UCSD-AML1 (cell line): ENCODE measurements around the gene FAAH.

Experiments
- DNase-seq: peaks from one replicate; lab custom pipeline; 2025; ENCODE audit not compliant: unreplicated experiment; lab: John Stamatoyannopoulos, UW

FAAH gene

DNA sequence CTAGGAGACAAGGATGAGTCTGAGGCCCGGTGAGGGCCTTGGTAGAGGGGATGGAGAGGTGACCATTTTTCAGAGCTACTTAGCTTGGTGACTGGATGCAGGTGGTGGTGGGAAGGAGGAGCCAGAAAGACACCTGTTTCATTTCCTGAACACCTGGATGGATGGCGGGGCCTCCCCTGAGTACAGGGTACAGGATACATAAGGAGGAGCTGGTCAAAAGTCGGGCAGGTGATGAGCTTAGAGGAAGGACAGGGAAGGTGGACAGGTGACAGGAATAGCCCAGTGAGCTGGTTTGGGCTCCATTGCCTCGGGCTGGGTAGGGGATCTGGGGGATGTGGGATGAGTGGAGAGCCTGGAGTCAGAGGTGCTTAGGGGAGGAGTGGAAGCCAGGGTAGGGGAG, 6.3 kb downstream of the FAAH start:
- DNase-seq: no peak

DNA sequence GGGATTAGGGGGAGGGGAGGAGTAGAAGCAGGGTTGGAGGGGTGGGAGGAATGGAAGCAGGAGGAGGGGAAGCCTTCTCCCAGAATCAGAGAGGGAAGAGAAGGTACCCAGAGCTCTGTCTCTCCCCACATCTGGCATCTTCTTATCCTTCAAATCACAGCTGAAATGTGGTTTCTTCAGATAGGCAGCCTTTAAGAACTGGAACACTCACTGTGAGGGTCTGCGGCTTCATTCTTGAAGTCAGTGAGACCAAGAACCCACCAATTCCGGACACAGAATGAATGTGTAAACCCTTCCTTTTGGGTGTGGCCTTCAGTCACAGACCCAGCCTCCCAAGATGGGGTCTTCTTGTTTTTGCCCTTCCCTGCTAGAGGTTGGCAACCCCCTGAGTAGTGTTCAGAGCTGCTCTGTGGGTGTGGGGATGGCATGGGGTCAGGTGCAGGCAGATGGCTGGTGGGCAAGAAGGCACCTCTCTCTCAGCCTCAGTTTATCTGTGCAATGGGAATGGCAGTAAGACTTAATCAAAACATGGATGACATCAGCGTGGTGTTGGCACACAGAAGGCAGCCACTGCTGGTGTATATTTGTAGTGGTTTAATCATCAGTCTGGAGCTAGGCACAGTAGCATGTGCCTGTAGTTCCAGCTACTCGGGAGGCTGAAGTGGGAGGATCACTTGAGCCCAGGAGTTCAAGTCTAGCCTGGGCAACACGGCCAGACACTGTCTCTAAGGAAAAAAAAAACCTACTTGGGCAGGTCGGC, 7.2 kb downstream of the FAAH start:
- no peak for DNase-seq

DNA sequence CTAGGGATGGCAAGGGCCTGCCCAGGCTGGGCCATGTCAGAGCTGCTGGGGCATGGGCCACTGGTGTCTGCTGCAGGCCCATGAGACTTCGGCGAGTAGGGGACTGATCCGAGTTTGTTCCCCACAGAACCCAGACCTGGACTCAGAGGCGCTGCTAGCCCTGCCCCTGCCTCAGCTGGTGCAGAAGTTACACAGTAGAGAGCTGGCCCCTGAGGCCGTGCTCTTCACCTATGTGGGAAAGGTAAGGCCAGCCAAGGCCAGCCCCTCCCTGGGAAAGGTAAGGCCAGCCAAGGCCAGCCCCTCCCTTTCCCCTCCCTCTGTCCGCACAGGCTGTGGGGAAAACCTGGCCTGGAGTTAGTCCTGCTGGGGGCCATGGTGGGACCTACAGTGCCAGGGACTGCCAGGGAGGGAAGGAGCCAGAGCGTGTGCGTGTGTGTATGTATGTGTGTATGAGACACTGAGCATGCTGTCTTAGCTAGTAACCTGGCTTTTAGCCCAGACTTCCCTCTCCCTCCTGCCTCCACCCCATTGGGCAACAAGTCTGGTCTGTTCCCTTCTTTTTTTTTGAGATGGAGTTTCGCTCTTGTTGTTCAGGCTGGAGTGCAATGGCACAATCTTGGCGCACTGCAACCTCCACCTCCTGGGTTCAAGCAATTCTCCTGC, 8.0 kb downstream of the FAAH start:
- DNase-seq: no peak

DNA sequence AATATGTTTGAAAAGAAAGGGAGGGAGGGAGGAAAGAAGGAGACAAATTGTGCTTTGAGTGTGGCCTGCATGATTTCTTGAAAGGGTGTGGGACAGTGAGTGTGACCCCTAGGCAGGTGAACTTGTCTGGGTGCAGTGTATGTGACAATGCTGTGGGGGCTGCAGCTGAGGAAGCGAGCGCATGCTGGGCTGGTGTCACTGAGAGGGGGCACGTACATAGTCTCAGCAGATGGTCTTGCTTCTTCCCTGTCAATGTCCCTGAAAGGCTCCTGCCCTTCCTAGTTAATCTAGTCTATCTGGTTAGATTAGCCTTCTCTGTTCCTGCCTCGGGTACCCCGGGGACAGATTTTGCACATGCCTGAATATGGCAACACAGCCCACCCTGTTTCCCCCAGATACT, 9.8 kb downstream of the FAAH start:
- DNase-seq: no peak

DNA sequence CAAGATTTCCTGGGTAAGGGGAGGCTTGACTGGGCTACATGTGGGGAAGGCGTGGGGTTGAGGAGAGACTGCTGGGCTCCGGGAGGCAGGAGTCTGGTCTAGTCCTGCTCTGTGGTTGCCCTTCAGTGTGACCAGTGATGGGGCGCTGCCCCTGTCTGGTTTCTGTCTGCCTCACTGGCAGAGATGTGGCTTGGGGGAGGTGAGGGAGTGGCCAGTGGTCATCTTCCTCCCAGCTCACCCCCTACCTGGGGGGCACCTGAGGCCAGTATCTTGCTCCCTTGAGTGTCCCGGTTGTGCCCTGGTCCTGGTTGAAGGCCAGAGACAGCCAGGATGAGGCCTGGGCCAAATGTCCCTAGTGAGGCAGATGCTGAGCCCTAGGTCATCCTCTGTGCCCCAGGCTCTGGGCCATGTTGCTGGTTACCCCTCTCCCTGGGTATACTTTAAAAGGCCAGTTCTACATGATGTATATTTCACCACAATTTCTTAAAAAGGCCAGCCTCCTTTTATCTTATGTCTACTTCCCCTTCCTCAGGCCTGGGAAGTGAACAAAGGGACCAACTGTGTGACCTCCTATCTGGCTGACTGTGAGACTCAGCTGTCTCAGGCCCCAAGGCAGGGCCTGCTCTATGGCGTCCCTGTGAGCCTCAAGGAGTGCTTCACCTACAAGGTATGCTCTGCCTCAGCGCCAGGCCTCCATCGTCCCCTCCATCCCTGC, 10.5 kb downstream of the FAAH start:
- peak; percentile 18 for DNase-seq

DNA sequence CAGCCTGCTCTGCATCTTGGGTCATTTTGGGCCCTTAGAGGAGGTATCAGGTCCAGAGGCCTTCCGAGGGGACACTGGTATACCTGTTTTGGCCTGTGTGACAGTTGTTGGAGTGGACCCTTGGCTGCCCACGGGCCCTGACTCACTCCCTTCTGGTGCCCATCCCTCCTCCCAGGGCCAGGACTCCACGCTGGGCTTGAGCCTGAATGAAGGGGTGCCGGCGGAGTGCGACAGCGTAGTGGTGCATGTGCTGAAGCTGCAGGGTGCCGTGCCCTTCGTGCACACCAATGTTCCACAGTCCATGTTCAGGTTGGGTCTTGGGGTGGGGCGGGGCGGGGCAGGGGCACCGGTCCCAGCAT, 11.1 kb downstream of the FAAH start:
- no peak for DNase-seq

DNA sequence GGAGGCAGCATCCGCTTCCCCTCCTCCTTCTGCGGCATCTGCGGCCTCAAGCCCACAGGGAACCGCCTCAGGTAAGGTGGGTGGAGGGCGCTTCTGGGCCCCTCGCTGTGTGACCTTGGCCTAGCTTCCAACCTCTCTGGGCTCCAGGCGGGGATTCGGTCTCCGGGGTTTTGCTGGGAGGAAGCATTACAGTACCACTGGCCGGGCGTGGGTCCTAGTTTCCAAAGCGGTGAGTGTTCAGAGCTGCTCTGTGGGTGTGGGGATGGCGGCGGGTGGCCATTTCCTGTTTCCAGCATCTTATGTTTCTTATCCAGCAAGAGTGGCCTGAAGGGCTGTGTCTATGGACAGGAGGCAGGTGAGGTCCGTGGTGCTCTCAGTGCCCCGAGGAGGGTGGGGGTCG, 11.6 kb downstream of the FAAH start:
- DNase-seq: no peak

DNA sequence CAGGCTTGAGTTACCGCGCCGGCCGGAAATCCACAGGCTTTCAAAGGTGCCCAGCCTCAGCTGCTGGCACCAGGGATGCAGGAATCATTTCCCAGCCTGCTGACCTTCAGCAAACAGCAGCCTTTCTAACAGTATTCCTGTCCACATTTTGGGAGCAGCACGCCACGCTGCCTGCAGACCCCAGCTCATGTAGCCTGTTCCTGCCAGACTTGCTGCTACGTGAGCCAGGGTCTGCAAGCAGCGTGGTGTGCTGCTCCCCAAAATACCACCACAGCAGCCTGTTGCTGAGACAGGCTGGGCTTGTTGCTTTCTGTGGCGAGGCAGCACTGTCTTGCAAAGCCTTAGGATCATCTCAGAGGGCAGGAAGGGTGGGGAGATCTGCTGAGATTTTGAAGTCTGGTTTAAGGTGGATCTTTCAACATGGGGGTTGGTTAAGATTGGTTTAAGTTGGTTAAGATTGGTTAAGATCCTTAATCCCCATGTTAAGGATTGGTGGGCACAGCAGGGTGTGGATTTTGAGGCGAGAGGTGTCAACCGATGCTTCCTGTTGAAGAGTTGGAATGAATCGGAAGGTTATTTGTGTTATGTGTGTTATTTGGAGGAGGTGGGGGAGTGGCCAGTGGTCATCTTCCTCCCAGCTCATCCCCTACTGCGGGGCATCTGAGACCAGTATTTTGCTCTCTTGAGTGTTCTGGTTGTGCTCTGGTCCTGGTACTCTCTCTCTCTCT, 12.9 kb downstream of the FAAH start:
- DNase-seq: no peak

DNA sequence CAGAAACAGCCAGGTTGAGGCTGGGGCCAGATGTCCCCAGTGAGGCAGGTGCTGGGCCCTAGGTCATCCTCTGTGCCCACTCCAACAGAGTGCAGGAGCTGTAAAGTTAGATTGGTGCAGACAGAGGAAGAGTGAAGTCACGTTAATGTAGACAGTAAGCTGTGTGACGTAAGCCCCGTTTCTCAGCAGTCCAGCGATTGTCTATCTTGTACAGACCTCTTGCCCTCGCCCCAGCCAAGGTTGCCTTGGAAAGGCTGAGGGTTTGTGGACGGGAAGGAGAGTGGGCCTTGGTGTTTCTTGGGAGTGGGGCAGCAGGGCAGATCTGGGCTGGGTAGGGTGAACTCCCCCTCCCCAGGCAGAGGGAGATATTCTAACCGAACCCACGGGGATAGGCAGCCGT, 13.5 kb downstream of the FAAH start:
- DNase-seq: no peak

DNA sequence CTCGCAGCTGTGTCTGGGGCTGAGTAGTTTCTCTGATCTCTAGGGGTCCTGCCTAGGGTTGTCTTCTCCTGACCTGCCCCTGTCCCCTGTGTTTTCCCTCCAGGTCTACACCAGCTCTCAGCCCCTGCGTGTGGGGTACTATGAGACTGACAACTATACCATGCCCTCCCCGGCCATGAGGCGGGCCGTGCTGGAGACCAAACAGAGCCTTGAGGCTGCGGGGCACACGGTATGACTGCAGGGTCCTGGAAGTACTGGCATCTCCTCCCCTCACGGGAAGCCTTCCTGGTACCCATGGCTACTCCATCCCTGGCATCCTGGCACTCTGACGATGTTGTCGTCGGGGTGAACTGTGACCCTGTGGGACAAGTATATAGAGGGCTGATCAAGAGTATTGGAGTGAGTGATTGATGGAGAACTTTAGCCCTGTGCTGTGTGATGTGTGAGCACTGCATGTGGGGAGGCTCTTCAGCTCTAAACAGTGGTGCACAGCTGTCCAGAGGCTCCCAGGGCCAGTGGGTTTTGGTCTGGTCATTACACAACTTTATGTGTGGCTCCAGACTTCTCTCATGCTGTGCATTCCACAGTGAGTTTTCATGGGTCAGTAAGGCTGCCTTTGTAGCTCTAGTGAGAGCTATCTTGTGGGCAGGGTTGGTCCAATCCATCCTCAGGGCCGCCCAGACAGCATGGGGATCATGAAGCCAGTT, 14.4 kb downstream of the FAAH start:
- DNase-seq: no peak

DNA sequence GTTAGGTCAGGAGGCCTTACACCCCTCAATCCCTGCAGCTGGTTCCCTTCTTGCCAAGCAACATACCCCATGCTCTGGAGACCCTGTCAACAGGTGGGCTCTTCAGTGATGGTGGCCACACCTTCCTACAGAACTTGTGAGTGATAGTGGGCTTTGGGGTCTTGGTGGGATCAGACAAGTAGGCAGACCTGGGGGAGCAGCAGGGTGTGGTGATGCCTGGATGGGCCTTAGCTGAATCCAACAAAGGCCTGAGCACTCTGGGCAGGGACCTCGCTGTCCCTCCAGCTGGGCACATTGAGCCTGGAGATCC, 14.9 kb downstream of the FAAH start:
- no peak for DNase-seq

DNA sequence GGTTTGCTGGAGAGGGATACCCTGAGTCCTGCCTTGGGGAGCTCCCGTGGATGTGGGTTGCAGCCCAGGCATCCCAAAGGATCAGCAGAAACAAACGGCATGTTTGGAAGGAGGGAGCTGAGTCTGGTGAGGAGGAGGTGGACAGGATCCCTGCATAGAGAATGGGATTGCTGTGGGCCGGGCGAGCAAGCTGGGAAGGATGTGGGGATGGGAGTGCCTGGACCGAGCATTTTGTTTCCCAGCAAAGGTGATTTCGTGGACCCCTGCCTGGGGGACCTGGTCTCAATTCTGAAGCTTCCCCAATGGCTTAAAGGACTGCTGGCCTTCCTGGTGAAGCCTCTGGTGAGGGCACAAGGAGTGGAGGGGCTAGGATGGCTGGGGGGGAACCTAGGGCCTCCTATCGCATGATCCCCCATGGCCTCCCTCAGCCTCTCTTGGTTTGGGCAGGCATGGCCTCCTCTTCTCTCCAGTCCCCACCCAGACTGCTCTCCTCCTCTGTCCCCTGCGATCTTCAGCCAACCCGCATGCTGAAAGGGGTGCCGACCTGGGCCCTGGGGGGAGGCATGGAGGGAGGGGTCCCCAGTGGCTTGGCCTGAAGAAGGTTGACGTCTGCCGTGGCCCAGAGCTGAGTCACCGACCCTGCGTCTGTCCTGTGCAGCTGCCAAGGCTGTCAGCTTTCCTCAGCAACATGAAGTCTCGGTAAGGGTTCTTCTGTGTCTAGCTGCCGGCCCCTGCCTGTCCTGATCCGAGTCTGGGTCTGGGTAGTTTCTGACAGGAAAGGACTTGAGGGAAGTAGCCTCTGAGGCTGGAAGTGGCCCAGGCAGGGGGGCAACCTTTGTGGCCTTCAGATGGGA, 16.3 kb downstream of the FAAH start:
- no peak for DNase-seq

DNA sequence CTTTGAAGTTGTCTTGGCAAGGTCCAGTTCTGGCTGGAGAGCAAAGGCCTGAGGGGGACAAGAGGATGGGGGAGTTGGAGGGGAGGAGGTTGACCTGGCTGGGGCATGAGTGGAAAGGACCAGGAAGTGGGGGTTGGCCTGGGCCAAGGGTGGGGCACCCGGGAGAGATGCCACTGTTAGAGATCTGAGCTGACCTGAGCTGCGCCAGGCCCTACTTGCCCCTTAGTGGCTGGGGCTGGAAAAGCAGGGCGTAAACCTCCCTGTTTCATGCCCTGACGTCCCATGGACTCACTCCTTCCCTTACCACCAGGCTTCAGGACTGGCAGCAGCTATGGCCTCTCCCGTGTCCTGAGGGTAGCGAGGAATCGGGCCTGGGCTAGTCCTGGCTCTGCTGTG, 16.9 kb downstream of the FAAH start:
- no peak for DNase-seq

DNA sequence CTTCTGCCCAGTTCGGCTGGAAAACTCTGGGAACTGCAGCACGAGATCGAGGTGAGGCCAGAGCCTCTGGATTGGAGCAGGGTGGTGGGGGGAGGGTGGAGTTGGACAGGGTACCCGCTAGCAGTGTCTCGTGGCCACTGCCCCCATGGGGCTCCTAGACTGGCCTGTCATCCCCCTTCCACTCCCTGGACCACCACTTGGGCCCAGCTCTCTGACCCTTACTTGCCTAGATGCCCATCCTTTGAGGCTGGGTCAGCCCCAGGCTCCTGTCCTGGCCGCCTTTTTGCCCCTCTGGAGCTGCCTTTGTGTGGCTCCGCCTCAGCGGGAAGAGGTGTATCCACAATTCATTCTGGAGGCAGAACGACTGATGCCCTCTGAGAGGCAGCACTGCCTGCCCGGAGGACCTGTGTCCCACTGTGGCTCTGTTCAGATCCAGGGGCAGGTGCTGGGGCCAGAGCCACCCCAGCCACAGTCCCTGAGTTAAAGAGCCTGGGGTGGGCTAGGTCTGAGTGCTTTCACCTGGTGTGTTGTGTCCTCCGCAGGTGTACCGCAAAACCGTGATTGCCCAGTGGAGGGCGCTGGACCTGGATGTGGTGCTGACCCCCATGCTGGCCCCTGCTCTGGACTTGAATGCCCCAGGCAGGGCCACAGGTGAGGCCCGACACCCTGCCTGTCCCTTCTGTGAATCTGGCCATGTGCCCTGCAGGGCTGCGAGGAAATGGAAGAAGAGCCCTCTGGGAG, 17.7 kb downstream of the FAAH start:
- no peak for DNase-seq

DNA sequence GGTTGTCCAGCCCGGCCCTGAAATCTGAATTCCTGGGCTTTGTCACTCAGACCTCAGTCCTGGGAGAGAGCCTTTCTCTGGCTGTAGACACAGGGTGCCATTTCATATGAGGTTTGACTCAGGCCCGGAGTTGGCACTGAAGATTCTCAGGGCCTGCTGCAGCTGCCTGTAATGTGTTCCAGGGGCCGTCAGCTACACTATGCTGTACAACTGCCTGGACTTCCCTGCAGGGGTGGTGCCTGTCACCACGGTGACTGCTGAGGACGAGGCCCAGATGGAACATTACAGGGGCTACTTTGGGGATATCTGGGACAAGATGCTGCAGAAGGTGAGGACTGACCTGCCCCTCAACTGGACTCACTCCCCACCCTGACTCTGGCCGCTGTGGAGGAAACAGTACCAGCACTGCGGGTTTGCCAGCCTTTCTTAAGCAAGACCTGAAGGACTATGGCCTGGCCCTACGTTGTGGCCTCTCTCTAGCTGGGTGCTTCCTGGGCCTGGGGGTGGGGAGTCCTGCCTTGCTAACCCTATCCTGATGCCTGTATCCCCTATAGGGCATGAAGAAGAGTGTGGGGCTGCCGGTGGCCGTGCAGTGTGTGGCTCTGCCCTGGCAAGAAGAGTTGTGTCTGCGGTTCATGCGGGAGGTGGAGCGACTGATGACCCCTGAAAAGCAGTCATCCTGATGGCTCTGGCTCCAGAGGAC, 18.9 kb downstream of the FAAH start:
- no peak for DNase-seq

DNA sequence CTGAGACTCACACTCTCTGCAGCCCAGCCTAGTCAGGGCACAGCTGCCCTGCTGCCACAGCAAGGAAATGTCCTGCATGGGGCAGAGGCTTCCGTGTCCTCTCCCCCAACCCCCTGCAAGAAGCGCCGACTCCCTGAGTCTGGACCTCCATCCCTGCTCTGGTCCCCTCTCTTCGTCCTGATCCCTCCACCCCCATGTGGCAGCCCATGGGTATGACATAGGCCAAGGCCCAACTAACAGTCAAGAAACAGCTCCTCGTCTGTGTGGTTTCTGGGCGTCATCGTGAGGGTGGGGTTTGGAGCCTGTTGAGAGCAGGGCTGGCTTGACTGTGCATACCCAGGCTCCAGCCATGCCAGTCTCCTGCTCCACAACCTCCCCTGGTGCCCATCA, 19.5 kb downstream of the FAAH start:
- peak; percentile 34 for DNase-seq

DNA sequence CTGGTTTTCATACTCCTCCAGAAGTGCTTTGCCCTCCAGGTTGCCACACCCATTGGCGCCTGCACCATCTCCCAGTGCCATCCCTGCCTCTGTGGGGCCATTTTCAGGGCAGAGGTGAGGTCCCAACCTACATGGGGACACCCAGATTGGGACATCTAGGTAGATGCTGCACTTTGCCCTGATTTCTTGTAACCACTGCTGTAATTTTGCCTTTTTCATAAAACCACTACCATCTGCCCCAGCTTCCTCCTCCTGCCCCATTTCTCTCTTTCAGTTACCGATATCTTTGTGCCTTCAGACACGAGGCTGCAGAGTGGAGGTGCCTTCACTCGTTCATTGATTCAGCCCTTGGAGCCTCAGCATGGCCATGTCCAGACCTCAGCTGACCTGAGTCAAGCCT, 21.4 kb downstream of the FAAH start:
- no peak for DNase-seq

DNA sequence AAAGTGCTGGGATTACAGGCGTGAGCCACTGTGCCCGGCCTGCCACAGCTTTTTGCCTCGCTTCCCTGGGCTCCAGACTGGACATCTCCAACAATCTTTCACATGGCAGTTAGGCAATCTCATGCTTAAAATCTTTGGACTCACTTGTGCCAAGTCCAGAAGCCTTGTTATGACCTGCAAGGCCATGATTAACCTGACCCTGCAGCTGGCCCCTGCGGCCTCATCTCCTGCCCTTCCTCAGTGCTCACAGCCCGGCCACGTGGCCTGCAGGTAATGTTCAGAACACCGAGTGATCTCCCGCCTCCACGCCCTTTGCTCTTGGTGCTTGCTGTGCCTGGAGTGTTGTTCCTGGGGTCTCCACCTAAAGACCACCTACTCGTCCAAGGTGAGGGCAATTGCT, 24.9 kb downstream of the FAAH start:
- no peak for DNase-seq

DNA sequence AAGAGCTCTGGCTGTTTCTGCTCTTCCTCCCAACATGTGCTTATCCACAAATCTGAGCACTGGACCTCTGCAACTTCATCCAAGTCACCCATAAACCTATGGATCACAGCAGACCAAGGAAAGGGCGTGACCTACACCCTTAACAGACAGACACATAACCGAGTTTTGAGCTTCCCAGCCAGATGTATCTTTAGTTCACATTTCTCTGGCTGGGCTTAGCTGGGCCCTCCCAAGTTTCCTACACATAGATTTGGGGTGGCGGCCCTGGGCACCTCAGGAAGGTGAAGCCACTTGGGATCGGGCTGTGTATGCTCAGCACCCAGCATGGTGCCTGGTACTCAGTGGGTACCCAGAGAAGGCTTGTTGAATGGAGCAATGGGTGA, 26.4 kb downstream of the FAAH start:
- no peak for DNase-seq
